Measurements from ENCODE around the gene CAMK1D. TPM values are rescaled to one million over a fixed set of nuclear protein-coding genes. Genes with fewer than 3 reads are reported as not detected.
"Not testable (repeated sequence)": the region's sequence is repeated elsewhere in the genome, so short reads cannot be mapped to it uniquely, and the experiment has no call there.

CAMK1D gene
- total RNA-seq, 1 donor from 2014 or later = 6.5 TPM

- Mint-ChIP-seq H3K36me3 (ENCODE audit: low read depth) (no peaks in the 10 kb centered on the region), H3K27me3 (ENCODE audit: low read depth) (no peaks in the 10 kb centered on the region), H3K4me3 (no peak overlapping the region), H3K27ac (ENCODE audit: unreplicated experiment) (no peak overlapping the region), H3K9me3 (no peaks in the 10 kb centered on the region), H3K4me1 (peaks cover 3% of the 10 kb centered on the region)
- no peak for TF ChIP-seq CTCF (conservative IDR thresholded peaks at IDR 0.05)
- DNase-seq (ENCODE audit: low read depth, low spot score) = no peak
These were observed 383.9 kb downstream of the CAMK1D start for GRCh38 chr10:12733271-12733670.

GRCh38 chr10:12735843-12736462 lies 386.6 kb downstream of the CAMK1D start:
- no peak overlapping the region for H3K27ac Mint-ChIP-seq (ENCODE audit: unreplicated experiment)
- no peak for TF ChIP-seq CTCF (conservative IDR thresholded peaks at IDR 0.05)
- DNase-seq (ENCODE audit: low read depth, low spot score) = no peak
- peaks cover 3% of the 10 kb centered on the region for H3K4me1 Mint-ChIP-seq
- H3K36me3 Mint-ChIP-seq (ENCODE audit: low read depth) = no peaks in the 10 kb centered on the region
- no peaks in the 10 kb centered on the region for H3K9me3 Mint-ChIP-seq
- no peaks in the 10 kb centered on the region for H3K27me3 Mint-ChIP-seq (ENCODE audit: low read depth)
- H3K4me3 Mint-ChIP-seq = no peak overlapping the region

- no peak overlapping the region for H3K27ac Mint-ChIP-seq (ENCODE audit: unreplicated experiment)
- no peak for TF ChIP-seq CTCF (conservative IDR thresholded peaks at IDR 0.05)
- H3K4me1 Mint-ChIP-seq = peaks cover 3% of the 10 kb centered on the region
- DNase-seq (ENCODE audit: low read depth, low spot score) = no peak
- no peaks in the 10 kb centered on the region for H3K36me3 Mint-ChIP-seq (ENCODE audit: low read depth)
- H3K4me3 Mint-ChIP-seq = no peak overlapping the region
- H3K9me3 Mint-ChIP-seq = no peaks in the 10 kb centered on the region
- no peaks in the 10 kb centered on the region for H3K27me3 Mint-ChIP-seq (ENCODE audit: low read depth)
These were observed 391.5 kb downstream of the CAMK1D start for GRCh38 chr10:12740813-12741212.

- TF ChIP-seq CTCF (conservative IDR thresholded peaks at IDR 0.05) = no peak
- Mint-ChIP-seq H3K4me3 (no peak overlapping the region), H3K4me1 (peaks cover 5% of the 10 kb centered on the region), H3K27me3 (ENCODE audit: low read depth) (no peaks in the 10 kb centered on the region), H3K27ac (ENCODE audit: unreplicated experiment) (peak overlapping the region; percentile 40), H3K9me3 (no peaks in the 10 kb centered on the region), H3K36me3 (ENCODE audit: low read depth) (no peaks in the 10 kb centered on the region)
- DNase-seq (ENCODE audit: low read depth, low spot score) = no peak
These were observed 392.0 kb downstream of the CAMK1D start for GRCh38 chr10:12741360-12741804.

DNA sequence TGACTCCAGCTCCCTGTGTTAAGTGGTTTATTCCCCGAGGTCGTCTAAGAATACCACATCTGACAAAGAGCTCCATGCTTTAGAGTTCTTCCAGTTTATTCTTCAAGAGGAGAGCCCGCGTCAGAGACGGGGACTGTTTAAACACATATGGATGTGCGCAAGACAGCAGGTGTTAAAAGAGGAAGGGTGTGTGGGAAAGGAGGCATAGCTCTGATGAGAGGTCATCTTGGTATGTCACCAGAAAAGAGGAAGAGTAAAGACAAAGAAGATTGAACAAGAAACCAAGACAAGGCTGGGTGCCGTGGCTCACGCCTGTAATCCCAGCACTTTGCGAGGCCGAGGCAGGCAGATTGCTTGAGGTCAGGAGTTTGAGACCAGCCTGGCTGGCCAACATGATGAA lies 393.4 kb downstream of the CAMK1D start:
- no peaks in the 10 kb centered on the region for H3K36me3 Mint-ChIP-seq (ENCODE audit: low read depth)
- no peak for TF ChIP-seq CTCF (conservative IDR thresholded peaks at IDR 0.05)
- H3K27me3 Mint-ChIP-seq (ENCODE audit: low read depth) = no peaks in the 10 kb centered on the region
- H3K4me3 Mint-ChIP-seq = no peak overlapping the region
- no peak overlapping the region for H3K27ac Mint-ChIP-seq (ENCODE audit: unreplicated experiment)
- no peak for DNase-seq (ENCODE audit: low read depth, low spot score)
- H3K4me1 Mint-ChIP-seq = peaks cover 9% of the 10 kb centered on the region
- H3K9me3 Mint-ChIP-seq = no peaks in the 10 kb centered on the region

DNA sequence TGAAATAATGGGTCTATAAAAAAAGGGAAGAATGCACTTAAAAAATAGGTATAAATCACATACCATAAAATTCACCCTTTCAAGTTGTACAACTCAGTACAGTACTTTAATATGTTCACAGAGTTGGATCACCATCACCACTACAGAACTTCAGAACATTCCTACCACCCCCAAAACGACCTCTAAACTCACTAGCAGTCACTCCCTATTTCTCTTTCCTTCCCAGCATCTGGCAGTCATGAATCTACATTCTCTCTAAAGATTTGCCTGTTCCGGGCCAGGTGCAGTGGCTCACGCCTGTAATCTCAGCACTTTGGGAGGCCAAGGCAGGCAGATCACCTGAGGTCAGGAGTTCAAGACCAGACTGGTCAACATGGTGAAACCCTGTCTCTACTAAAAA lies 394.1 kb downstream of the CAMK1D start:
- DNase-seq (ENCODE audit: low read depth, low spot score); H3K27ac Mint-ChIP-seq (ENCODE audit: unreplicated experiment); H3K9me3 Mint-ChIP-seq; H3K4me3 Mint-ChIP-seq; H3K36me3 Mint-ChIP-seq (ENCODE audit: low read depth); H3K27me3 Mint-ChIP-seq (ENCODE audit: low read depth): not testable (repeated sequence)
- peaks cover 15% of the 10 kb centered on the region for H3K4me1 Mint-ChIP-seq

Measured in neural crest cell (in vitro differentiated cells).